Measurements from ENCODE around the gene C9orf43.

Gene C9orf43

DNA sequence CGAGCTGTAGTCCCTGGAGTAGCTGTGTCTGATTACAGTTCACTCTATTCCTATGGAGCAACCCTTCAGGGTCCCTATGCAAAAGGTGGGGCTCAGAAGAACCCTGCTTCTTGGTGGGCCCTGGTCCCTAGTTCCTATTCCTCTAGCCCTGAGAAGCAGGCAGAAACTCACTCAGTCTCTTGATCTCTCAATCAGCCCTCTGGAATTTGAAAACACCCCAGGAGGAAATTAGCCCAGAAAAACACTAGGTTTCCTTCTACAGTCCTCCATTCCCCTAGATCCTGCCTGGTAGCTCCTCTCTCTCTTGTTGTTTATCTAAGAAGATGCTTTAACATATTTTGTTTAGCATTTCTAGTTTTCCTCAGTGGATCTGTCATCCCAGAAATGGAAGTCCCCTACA, 60.6 kb downstream of the C9orf43 start:
- Histone ChIP-seq H3K4me3 (no peak overlapping the region), H3K27ac (peak overlapping the region in 1 of 2 donors; percentile 21)
- peak; percentile 4 for DNase-seq (ENCODE audit: low spot score)
- TF ChIP-seq, protein P1, sequence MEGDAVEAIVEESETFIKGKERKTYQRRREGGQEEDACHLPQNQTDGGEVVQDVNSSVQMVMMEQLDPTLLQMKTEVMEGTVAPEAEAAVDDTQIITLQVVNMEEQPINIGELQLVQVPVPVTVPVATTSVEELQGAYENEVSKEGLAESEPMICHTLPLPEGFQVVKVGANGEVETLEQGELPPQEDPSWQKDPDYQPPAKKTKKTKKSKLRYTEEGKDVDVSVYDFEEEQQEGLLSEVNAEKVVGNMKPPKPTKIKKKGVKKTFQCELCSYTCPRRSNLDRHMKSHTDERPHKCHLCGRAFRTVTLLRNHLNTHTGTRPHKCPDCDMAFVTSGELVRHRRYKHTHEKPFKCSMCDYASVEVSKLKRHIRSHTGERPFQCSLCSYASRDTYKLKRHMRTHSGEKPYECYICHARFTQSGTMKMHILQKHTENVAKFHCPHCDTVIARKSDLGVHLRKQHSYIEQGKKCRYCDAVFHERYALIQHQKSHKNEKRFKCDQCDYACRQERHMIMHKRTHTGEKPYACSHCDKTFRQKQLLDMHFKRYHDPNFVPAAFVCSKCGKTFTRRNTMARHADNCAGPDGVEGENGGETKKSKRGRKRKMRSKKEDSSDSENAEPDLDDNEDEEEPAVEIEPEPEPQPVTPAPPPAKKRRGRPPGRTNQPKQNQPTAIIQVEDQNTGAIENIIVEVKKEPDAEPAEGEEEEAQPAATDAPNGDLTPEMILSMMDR (IDR thresholded peaks at IDR 0.05), result no peak

DNA sequence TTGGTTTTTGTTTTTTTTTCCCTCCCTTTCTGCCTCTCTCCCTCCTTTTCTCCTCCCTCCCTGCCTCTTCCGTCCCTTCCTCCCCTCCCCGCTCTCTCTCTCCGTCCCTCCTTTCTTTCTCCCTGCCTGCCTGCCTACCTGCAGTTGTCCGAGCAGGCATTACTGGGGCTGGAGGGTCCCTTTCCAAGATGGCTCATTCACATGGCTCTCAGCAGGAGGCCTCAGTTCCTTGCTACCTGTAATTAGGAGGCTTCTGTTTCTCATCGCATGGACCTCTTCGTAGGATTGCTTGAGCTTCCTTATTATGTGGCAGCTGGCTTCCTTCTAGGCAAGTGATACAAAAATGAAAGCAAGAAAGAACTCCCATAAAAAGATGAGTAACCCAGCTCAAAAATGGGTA, 61.0 kb downstream of the C9orf43 start:
- Histone ChIP-seq H3K4me3 (no peak overlapping the region), H3K27ac (no peak overlapping the region)
- TF ChIP-seq, protein P1 (IDR thresholded peaks at IDR 0.05), result no peak
- peak; percentile 16 for DNase-seq (ENCODE audit: low spot score)

DNA sequence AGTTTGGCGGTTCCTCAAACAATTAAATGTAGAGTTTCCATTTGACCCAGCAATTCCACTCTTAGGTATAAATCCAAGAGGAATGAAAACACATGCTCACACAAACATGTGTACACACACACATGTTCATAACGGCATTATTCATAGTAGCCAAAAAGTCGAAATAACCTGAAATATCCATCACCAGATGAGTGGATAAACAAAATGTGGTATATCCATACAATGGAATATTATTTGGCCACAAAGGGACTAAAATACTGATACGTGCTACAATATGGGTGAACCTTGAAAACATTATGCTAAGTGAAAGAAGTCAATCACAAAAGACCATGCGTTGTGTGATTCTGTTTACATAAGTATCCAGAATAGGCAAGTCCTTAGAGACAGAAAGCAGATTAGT, 61.7 kb downstream of the C9orf43 start:
- no peak for DNase-seq (ENCODE audit: low spot score)
- TF ChIP-seq, protein P1 (IDR thresholded peaks at IDR 0.05), result no peak
- Histone ChIP-seq H3K27ac (no peak overlapping the region), H3K4me3 (no peak overlapping the region)

DNA sequence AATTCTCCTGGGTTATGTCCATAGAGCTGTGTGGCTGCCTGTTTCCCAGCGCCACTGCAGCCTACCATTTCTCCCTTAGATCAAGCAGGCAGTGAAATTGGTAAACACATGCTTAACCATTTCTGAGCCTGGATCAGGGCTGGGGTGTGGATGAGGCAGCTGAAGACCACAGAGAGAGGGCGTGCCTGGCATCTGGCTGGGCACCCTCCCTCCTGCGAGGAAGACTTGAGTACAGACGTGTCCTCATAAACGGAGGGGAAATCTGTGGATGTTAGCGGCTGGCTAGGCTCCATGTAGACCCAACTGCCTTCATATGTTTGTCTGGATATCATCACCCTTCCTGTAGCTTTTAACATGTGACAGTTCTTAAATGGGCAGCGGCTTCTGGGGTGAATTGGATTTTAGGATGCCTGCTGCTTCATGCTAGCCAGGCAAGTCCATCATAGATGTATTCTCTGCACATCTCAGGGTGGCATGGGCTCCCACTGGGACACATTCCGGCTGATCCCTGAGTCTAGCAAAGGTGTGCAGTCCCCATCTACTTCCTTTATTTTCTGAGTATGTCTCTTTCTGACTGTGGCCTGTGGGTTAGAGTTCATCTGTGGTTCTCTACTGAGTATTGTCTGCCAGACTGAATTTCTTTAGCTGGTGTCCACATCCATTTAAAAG, 63.9 kb downstream of the C9orf43 start:
- DNase-seq (ENCODE audit: low spot score), result peak; percentile 54
- H3K27ac ChIP-seq, result no peak overlapping the region
- TF ChIP-seq, protein P1 (IDR thresholded peaks at IDR 0.05), result no peak
- H3K4me3 ChIP-seq, result no peak overlapping the region

DNA sequence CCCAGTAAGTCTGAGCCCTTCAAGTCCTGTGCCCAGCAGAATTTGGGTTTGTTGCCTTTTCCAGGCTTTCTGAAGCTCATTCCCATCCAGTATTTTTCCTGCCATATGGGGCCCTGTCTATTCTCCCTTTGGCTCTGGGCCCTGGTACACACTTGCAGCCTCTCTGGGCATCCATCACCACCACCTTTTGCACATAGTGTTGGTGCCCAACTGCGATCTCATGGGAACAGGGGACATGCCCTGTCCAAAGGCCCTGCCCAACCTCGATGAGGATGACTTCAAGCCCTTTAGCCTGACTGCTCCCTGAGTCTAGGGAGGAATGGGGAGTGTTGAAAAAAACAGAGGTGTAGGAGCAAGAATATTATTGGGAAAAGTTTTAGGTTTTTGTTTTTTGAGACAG, 64.5 kb downstream of the C9orf43 start:
- H3K27ac ChIP-seq, result no peak overlapping the region

DNA sequence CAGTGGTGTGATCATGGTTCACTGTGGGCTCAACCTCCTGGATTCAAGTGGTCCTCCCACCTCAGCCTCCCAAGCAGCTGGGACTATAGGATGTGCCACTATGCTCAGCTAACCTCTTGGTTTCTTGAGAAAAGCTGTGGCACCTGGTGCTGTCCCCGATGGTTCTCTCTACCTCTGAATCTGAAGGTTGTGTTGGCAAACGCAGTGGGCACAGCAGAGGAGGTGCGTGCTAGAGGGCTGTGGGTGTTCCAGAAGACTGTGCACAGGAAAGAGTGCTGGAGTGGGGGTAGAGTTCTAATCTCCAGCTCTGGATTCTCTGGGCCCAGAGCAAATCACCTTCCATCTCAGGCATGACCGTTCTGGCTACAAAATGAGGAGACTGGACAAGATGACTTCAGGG, 65.4 kb downstream of the C9orf43 start:
- no peak overlapping the region for H3K4me3 ChIP-seq
- peak; percentile 59 for DNase-seq (ENCODE audit: low spot score)
- no peak overlapping the region for H3K27ac ChIP-seq
- TF ChIP-seq, protein P1 (IDR thresholded peaks at IDR 0.05), result no peak

More for the DNA sequence above, 64.5 kb downstream of the C9orf43 start:
- H3K4me3 ChIP-seq, result no peak overlapping the region
- TF ChIP-seq, protein P1 (IDR thresholded peaks at IDR 0.05), result no peak
- peak; percentile 41 for DNase-seq (ENCODE audit: low spot score)

DNA sequence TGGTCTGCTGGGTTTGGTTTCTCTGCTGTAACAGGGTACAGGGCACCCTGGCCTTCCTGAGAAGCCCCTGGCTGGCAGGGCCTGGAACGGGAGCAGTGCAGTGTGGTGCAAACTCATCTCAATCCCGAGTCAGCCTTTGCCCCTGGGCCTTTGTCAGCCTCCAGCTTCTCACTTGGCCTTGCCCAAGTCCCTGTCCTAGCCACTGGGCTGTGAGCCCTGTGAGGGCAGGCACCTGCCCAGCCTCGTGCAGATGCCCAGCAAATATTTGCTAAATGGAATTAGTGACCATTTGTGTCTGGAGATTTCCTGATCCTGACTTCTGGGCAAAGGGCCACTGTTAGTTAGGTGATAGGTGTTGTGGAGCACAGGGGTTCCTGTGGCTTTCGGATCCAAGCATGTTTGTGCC, 66.0 kb downstream of the C9orf43 start:
- peak; percentile 49 for DNase-seq (ENCODE audit: low spot score)
- TF ChIP-seq, protein P1 (IDR thresholded peaks at IDR 0.05), result no peak
- no peak overlapping the region for H3K27ac ChIP-seq
- no peak overlapping the region for H3K4me3 ChIP-seq

Data from coronary artery (tissue), 2 donors.